BLaER1 (cell line): ENCODE data around the gene NVL.
"Not testable (repeated sequence)": the region's sequence is repeated elsewhere in the genome, so short reads cannot be mapped to it uniquely, and the experiment has no call there.

Source experiments
- H3K27ac ChIP-seq: shearing (Covaris generic); formaldehyde crosslinking; 2 replicates; pipeline ENCODE4 v1.8.1; 2022
- H3K27me3 ChIP-seq: shearing (Covaris generic); formaldehyde crosslinking; 2 replicates; pipeline ENCODE4 v1.8.1; 2022
- H3K36me3 ChIP-seq: shearing (Covaris generic); formaldehyde crosslinking; 2 replicates; pipeline ENCODE4 v1.8.1; 2022
- H3K4me1 ChIP-seq: shearing (Covaris generic); formaldehyde crosslinking; 2 replicates; pipeline ENCODE4 v1.8.1; 2022
- H3K4me2 ChIP-seq: shearing (Covaris generic); formaldehyde crosslinking; 2 replicates; pipeline ENCODE4 v1.8.1; 2022
- H3K4me3 ChIP-seq: shearing (Covaris generic); formaldehyde crosslinking; 2 replicates; pipeline ENCODE4 v1.8.1; 2022
- H3K9ac ChIP-seq: shearing (Covaris generic); formaldehyde crosslinking; 2 replicates; pipeline ENCODE4 v1.8.1; 2022
- H3K9me3 ChIP-seq: shearing (Covaris generic); formaldehyde crosslinking; 2 replicates; pipeline ENCODE4 v1.8.1; 2022
- H4K20me1 ChIP-seq: shearing (Covaris generic); formaldehyde crosslinking; 2 replicates; pipeline ENCODE4 v1.8.1; 2022
- Cebpa-rat ChIP-seq: shearing (Covaris generic); IDR thresholded peaks from 2 replicates; pipeline ENCODE4 v1.8.1; 2022

Gene NVL

GRCh38 chr1:224356685-224357625 lies 27.0 kb upstream of the NVL start, which contains the start of gene CNIH4:
Gene CNIH4 (plus strand): TSS chr1:224356879. CDS start chr1:224356925, 46 bp downstream.
- Histone ChIP-seq H3K4me2 (peak within 1 kb of the TSS; percentile 86), H3K9me3 (peaks cover 7% of the 10 kb centered on the region; the same call in 1 of the 2 replicates), H3K36me3 (peaks cover 27% of the 10 kb centered on the region), H4K20me1 (peaks cover 51% of the 10 kb centered on the region), H3K4me1 (peaks cover 16% of the 10 kb centered on the region), H3K27me3 (no peaks in the 10 kb centered on the region), H3K9ac (peak within 1 kb of the TSS; percentile 86), H3K27ac (peak within 1 kb of the TSS; percentile 76), H3K4me3 (peak within 1 kb of the TSS; percentile 86)
- TF ChIP-seq Cebpa-rat = no peak

GRCh38 chr1:224353975-224354925 lies 24.3 kb upstream of the NVL start:
- H3K9ac ChIP-seq = no peak overlapping the region
- peaks cover 20% of the 10 kb centered on the region; the same call in 1 of the 2 replicates for H3K9me3 ChIP-seq
- H4K20me1 ChIP-seq = peaks cover 24% of the 10 kb centered on the region
- peaks cover 16% of the 10 kb centered on the region for H3K4me1 ChIP-seq
- no peak for TF ChIP-seq Cebpa-rat
- peaks cover 5% of the 10 kb centered on the region; the same call in 1 of the 2 replicates for H3K36me3 ChIP-seq
- H3K4me2 ChIP-seq = no peak overlapping the region
- no peaks in the 10 kb centered on the region for H3K27me3 ChIP-seq
- no peak overlapping the region for H3K27ac ChIP-seq
- H3K4me3 ChIP-seq = no peak overlapping the region

GRCh38 chr1:224352436-224353085 lies 22.6 kb upstream of the NVL start:
- not testable (repeated sequence) for H3K27me3 ChIP-seq, H4K20me1 ChIP-seq, H3K36me3 ChIP-seq, H3K4me2 ChIP-seq, H3K27ac ChIP-seq, H3K4me1 ChIP-seq, H3K9ac ChIP-seq, H3K4me3 ChIP-seq
- peaks cover 20% of the 10 kb centered on the region; the same call in 1 of the 2 replicates for H3K9me3 ChIP-seq

GRCh38 chr1:224349716-224350115 lies 19.7 kb upstream of the NVL start:
- not testable (repeated sequence) for H3K4me2 ChIP-seq, H3K4me3 ChIP-seq, H3K4me1 ChIP-seq, H3K9ac ChIP-seq, H4K20me1 ChIP-seq, H3K27me3 ChIP-seq, H3K36me3 ChIP-seq, H3K27ac ChIP-seq
- peaks cover 32% of the 10 kb centered on the region for H3K9me3 ChIP-seq

GRCh38 chr1:224348137-224348536 lies 18.2 kb upstream of the NVL start:
- Histone ChIP-seq H3K36me3 (no peaks in the 10 kb centered on the region), H4K20me1 (no peaks in the 10 kb centered on the region), H3K9ac (no peak overlapping the region), H3K27ac (no peak overlapping the region), H3K4me3 (no peak overlapping the region), H3K27me3 (no peaks in the 10 kb centered on the region), H3K4me1 (no peaks in the 10 kb centered on the region), H3K4me2 (no peak overlapping the region), H3K9me3 (peaks cover 47% of the 10 kb centered on the region)
- TF ChIP-seq Cebpa-rat = no peak

- Histone ChIP-seq H3K9ac (no peak overlapping the region), H3K9me3 (peaks cover 42% of the 10 kb centered on the region)
- no peak for TF ChIP-seq Cebpa-rat
Measured at GRCh38 chr1:224343679-224344078, 13.7 kb upstream of the NVL start.

GRCh38 chr1:224340453-224341384 lies 10.7 kb upstream of the NVL start:
- not testable (repeated sequence) for H3K4me2 ChIP-seq
- peaks cover 46% of the 10 kb centered on the region for H3K9me3 ChIP-seq

More at GRCh38 chr1:224343679-224344078, 13.7 kb upstream of the NVL start:
- 0 out of 2 replicates have a peak overlapping the region, but pooled peaks have one; percentile 2 for H3K4me3 ChIP-seq
- H4K20me1 ChIP-seq = no peaks in the 10 kb centered on the region
- H3K4me2 ChIP-seq = no peak overlapping the region
- H3K4me1 ChIP-seq = no peaks in the 10 kb centered on the region
- no peak overlapping the region for H3K27ac ChIP-seq
- peaks cover 21% of the 10 kb centered on the region for H3K27me3 ChIP-seq
- no peaks in the 10 kb centered on the region for H3K36me3 ChIP-seq

GRCh38 chr1:224339442-224340033 lies 9.6 kb upstream of the NVL start:
- no peak overlapping the region for H3K4me3 ChIP-seq
- peaks cover 21% of the 10 kb centered on the region for H3K27me3 ChIP-seq
- H3K4me2 ChIP-seq = no peak overlapping the region
- no peak overlapping the region for H3K27ac ChIP-seq
- H3K9ac ChIP-seq = no peak overlapping the region
- H3K4me1 ChIP-seq = peaks cover 5% of the 10 kb centered on the region
- TF ChIP-seq Cebpa-rat = no peak
- peaks cover 34% of the 10 kb centered on the region for H3K9me3 ChIP-seq
- no peaks in the 10 kb centered on the region for H3K36me3 ChIP-seq
- no peaks in the 10 kb centered on the region for H4K20me1 ChIP-seq

More at GRCh38 chr1:224340453-224341384, 10.7 kb upstream of the NVL start:
- H3K27ac ChIP-seq, H3K9ac ChIP-seq, H3K36me3 ChIP-seq, H3K4me3 ChIP-seq, H3K4me1 ChIP-seq, H4K20me1 ChIP-seq: not testable (repeated sequence)
- peaks cover 21% of the 10 kb centered on the region for H3K27me3 ChIP-seq
